RPMI7951 (cell line): ENCODE measurements around the gene CAMTA1. TPM values are rescaled to one million over a fixed set of nuclear protein-coding genes. Genes with fewer than 3 reads are reported as not detected.

ENCODE experiments used
- DNase-seq: peaks from one replicate; pipeline ENCODE4 v3.0.0-alpha.2; 2012; ENCODE audit warnings: low read depth
- total RNA-seq: library from RNA; depleted of rRNA; stranded (reverse); fragments of >200 nt; shearing (Covaris generic); gene quantifications from 2 replicates; pipeline ENCODE4 v1.2.3, GENCODE V29; 2014

Gene CAMTA1
- total RNA-seq, 1 experiment from 2014 or later: 91.0 TPM

- DNase-seq: no peak
These were observed 6.0 kb upstream of the CAMTA1 start for GRCh38 chr1:6779089-6779805.

- no peak for DNase-seq
These were observed 3.1 kb upstream of the CAMTA1 start for GRCh38 chr1:6782151-6782550.

- no peak for DNase-seq
These were observed 2.0 kb upstream of the CAMTA1 start for GRCh38 chr1:6783221-6783620.

- DNase-seq: no peak
These were observed 1.2 kb upstream of the CAMTA1 start for GRCh38 chr1:6783936-6784559.

- DNase-seq: peak; percentile 100
These were observed 515 bp upstream of the CAMTA1 start for GRCh38 chr1:6784560-6785317.

- peak; percentile 37 for DNase-seq
These were observed 663 bp downstream of the CAMTA1 start for GRCh38 chr1:6785728-6786505.

- no peak for DNase-seq
These were observed 3.7 kb downstream of the CAMTA1 start for GRCh38 chr1:6788946-6789345.

- DNase-seq: no peak
These were observed 4.9 kb downstream of the CAMTA1 start for GRCh38 chr1:6790146-6790545.

GRCh38 chr1:6794164-6794563 is 8.9 kb downstream of the CAMTA1 start:
- DNase-seq: peak; percentile 48

- no peak for DNase-seq
These were observed 9.9 kb downstream of the CAMTA1 start for GRCh38 chr1:6795203-6795602.

- no peak for DNase-seq
These were observed 10.4 kb downstream of the CAMTA1 start for GRCh38 chr1:6795661-6796060.

GRCh38 chr1:6796095-6796494 is 10.8 kb downstream of the CAMTA1 start:
- no peak for DNase-seq

GRCh38 chr1:6799499-6799898 is 14.2 kb downstream of the CAMTA1 start:
- DNase-seq: no peak

GRCh38 chr1:6800745-6801144 is 15.5 kb downstream of the CAMTA1 start:
- DNase-seq: no peak

GRCh38 chr1:6801199-6801598 is 15.9 kb downstream of the CAMTA1 start:
- DNase-seq: no peak

GRCh38 chr1:6801966-6802365 is 16.7 kb downstream of the CAMTA1 start:
- no peak for DNase-seq

GRCh38 chr1:6802454-6802853 is 17.2 kb downstream of the CAMTA1 start:
- no peak for DNase-seq

GRCh38 chr1:6802893-6803292 is 17.6 kb downstream of the CAMTA1 start:
- no peak for DNase-seq

- no peak for DNase-seq
These were observed 18.1 kb downstream of the CAMTA1 start for GRCh38 chr1:6803357-6803756.

- no peak for DNase-seq
These were observed 19.8 kb downstream of the CAMTA1 start for GRCh38 chr1:6805004-6805416.

- no peak for DNase-seq
These were observed 22.5 kb downstream of the CAMTA1 start for GRCh38 chr1:6807782-6808181.

- no peak for DNase-seq
These were observed 24.2 kb downstream of the CAMTA1 start for GRCh38 chr1:6809461-6809860.
